Hypothalamus (tissue), 51 donors: ENCODE measurements around the gene ASAP3.
"Not testable (repeated sequence)": the region's sequence is repeated elsewhere in the genome, so short reads cannot be mapped to it uniquely, and the experiment has no call there.

Experiments used
- DNase-seq, 51 donors: peaks; one replicate each; lab custom pipeline; 2025; lab: John Stamatoyannopoulos, UW

Gene ASAP3

DNA sequence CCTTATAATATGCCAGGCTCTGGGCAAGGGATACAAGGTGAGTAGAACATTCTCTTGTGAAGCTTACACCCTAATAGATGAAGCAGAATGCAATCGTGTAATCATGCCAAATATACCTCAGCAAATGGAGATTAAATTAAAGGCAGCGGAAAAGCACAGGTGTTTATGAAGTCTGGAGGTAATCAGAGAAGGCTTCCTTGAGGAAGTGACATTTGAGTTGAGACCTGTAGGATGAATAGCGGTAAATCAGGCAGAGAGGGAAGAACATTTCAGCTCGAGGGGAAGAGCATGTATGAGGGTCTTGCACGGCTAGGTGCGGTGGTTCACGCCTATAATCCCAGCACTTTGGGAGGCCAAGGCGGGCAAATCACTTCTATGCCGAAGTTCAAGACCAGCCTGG is 33.6 kb upstream of the ASAP3 start:
- no peak for DNase-seq

GRCh38 chr1:23515905-23516304 is 31.9 kb upstream of the ASAP3 start:
- no peak for DNase-seq

GRCh38 chr1:23514111-23514679 is 30.2 kb upstream of the ASAP3 start:
- no peak for DNase-seq

DNA sequence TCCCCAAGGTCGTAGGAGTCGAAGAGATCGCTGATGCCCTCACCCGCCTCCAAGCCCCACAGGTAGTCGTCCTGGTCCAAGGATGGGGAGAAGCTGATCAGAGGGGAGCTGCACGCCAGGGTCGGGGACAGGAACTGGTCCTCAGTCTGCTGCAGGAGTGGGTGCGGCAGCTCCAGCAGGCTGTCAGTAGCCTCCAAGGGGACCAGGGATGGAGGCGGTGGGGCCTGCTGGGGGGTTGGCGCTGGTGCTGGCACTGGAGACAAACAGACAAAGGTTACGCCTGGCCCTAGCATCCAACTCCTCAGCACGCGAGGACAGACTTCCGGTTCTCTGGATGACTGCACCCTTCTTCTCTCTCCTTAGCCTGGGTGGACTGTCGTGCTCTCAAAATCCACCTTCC is 25.9 kb upstream of the ASAP3 start:
- DNase-seq, result no peak

DNA sequence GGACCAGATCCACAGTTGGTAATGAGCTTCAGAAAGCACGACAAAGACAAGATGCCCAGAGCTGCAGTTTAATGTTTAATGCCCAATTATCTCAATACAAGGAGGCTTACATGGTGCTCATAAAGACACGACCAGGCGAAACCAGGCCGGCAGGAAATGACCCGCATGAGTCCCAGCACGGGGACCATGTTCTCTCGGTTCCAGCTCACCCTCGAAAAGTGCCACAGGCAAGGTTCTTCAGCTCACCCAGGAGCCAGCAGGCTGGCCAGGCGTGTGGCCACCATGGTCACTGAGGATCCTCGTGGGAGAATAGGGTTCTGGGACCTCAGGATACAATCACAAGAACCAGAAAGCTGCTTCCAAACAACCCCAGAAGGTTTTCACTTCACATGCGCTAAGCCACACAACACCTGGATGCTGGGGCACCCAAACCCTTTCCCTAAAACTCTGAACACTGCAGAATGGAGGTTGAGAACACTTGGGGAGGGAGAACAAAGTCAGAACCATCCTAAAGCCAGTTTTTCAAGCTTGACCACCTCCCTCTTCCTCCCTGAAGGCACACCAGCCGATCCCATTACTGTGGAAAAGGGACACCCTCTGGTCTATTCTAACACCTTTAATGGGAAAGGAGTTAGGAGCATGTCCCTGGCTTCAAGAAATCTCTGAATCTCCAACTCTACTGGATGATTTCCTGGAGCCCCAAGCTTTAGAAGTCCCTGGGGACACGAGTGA is 22.6 kb upstream of the ASAP3 start:
- no peak for DNase-seq

GRCh38 chr1:23505851-23506250 is 21.9 kb upstream of the ASAP3 start:
- DNase-seq, result no peak

GRCh38 chr1:23504156-23504555 is 20.2 kb upstream of the ASAP3 start:
- not testable (repeated sequence) for DNase-seq

GRCh38 chr1:23502951-23503350 is 19.0 kb upstream of the ASAP3 start:
- no peak for DNase-seq

DNA sequence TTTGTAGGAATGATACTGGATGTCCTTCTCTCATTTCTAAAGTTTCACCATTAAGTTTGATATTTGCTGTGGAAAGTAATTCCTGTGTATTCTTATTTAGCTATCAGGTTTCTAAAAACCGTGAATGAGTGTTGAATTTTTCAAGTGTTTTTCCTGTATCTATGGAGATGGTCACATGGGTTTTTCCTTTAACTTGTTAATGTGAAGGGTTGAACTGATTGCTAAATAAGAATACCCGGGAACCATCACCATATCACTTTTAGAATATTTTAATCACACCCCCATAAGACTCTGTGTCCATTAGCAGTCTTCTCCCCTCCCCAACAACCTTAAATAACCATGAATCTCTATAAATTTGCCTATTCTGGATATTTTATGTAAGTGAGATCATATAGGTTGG is 16.5 kb upstream of the ASAP3 start:
- no peak for DNase-seq

DNA sequence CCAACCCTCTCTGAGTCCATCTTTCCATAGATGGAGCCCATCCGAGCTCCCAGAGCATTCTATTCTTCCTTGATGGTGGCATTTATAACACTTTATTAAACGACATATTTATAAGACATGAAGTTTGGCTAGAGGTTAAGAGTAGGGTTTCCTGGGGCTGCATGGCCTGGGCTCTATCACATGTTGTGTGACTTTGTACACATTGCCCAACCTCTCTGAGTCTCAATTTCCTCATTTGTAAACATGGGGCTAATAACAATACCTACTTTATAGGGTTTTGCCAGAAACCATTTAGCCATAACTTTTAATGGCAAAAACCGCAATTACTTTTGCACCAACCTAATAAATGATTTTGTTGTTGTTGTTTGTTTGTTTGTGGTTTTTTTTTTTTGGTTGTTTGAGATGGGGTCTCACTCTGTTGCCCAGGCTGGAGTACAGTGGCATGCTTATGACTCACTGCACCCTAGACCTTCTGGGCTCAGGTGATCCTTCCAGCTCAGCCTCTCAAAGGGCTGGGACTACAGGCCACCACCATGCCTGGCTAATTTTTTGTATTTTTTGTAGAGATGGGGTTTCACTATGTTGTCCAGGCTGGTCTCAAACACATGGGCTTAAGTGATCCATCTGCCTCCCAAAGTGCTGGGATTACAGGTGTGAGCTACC is 13.9 kb upstream of the ASAP3 start:
- no peak for DNase-seq

- no peak for DNase-seq
Measured at GRCh38 chr1:23496490-23497181, 12.7 kb upstream of the ASAP3 start.

DNA sequence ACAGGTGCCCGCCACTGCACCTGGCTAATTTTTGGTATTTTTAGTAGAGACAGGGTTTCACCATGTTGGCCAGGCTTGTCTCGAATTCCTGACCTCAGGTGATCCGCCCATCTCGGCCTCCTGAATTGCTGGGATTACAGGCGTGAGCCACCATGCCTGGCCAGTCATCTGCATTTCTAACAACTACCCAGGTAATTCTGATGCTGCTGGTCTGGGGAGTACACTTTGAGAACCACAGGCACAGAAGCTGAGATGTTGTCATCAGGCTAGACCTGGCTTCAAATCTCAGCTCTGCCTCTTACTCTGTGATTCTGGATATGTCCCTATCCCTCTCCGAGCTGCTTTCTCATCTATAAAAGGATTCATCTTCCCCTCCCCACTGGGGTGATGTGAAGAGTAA is 10.9 kb upstream of the ASAP3 start:
- not testable (repeated sequence) for DNase-seq

DNA sequence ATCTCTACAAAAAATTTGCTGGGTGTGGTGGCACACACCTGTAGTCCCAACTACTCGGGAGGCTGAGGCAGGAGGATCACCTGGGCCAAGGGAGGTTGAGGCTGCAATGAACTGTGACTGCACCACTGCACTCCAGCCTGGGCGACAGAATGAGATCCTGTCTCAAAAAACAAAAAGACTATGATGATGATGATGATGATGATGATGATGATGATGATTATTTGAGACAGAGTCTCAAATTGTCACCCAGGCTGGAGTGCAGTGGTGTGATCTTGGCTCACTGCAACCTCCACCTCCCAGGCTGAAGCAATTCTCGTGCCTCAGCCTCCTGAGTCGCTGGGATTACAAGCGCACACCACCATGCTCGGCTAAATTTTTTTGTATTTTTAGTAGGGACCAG is 8.8 kb upstream of the ASAP3 start:
- not testable (repeated sequence) for DNase-seq

DNA sequence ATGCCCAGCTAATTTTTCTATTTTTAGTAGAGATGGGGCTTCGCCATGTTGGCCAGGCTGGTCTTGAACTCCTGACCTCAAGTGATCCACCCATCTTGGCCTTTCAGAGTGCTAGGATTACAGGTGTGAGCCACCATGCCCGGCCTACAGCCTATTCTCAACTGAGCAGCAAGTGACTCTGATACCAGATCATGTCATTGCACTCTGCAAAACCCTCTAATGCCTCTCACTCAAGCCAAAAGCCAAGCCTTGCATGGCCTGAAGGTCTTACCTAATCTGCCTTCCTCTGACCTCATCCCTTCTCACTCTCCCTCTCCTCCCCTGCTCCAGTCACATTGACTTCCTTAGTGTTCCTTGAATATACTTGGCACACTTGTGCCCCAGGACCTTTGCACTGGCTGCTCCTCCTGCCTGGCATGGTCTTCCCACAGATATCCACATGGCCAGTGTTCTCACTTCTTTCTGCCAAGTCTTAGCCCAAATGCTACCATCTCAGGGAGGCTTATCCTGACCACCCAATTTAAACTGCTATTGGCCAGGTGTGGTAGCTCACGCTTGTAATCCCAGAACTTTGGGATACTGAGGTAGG is 8.2 kb upstream of the ASAP3 start:
- no peak for DNase-seq

GRCh38 chr1:23489842-23490241 is 5.9 kb upstream of the ASAP3 start:
- DNase-seq, result no peak

DNA sequence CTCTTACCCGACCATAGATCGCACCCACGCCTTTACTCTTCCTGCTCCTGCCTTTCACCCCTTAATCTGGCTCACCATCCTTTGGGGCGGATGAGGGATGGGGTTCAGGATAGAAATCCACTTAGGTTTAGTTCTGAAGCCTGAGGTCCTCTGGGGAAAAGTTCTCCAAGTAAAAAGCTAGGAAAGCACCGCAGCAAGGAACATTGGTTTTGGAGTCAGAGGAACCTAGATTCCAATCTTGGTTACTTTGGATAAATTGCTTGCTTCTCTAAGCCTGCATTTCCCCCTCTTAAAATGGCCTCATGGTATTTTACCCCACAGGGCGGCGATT is 988 bp upstream of the ASAP3 start:
- no peak for DNase-seq

DNA sequence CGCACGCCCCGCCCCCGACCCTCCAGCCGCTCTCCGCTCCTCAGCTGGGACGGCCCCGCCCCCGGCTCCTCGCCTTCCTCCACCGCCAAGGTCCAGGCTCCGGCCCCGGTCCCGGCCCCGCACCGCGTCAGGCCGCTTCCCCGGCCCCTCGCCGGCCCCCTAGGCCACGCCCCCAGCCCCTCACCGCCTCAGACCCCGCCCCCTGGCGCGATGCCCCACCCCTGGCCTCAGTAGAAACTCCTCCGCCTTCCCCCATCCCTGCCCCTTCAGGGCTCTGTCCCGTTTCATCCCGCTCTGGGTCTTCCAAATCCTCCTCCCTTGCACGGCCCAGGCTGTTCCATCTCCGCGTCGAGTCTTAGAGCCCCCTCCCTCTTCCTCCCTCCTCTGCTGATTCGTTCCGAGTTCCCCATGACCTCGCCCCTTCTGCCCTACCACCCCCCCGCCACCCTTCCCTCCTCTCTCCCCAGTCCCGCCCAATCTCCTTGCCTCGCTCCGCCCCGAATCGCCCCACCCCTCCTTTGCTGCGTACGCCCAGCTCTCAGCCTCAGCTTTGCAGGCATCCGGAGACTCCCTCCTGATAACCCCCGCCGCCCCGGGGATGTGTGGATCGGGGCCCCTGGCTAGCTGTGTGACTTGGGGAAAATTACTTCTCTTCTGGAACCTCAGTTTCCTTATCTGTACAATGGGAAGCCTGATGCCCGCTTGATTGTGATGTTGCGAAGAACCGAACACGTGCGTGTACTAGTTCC is 448 bp upstream of the ASAP3 start:
- peak; percentile 32 to 90 (median 77) for DNase-seq

GRCh38 chr1:23481904-23482303 is 2.1 kb downstream of the ASAP3 start:
- no peak for DNase-seq

DNA sequence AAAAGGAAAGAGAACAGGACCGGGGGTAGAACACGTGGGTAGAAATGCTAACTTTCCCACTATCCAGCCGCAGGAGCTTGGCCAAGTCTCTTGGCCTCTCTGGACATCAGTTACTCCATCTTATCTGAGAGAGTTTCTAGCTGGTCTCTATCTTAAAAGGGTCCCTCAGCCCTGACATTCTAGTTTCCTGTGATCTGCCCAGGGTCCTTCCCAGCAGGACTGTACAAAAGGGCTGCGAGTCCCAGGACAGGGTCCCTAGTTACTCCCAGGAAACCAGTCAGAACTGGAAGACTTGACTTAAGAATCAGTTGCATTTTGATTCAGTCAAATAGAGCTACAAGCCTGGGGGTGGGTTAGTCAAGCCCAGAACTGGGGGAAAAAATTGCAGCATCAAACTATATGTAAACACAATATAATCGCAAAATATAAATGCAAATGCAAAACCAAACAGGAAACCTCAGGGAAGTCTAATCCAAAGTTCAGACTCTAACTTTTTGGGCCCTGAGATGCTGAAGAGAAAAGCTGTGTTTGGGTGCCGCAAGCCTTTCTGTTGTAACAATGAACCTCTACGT is 2.9 kb downstream of the ASAP3 start:
- DNase-seq, result no peak
